Measurements from ENCODE around the gene GLIS1. TPM values are rescaled to one million over a fixed set of nuclear protein-coding genes. Genes with fewer than 3 reads are reported as not detected.

GLIS1 gene
- total RNA-seq, 1 donor from 2014 or later, result not detected

- DNase-seq (ENCODE audit: low spot score), result no peak
- no peak overlapping the region for H3K27ac Mint-ChIP-seq (ENCODE audit: unreplicated experiment)
- peaks cover 7% of the 10 kb centered on the region for H3K27me3 Mint-ChIP-seq (ENCODE audit: unreplicated experiment)
- no peaks in the 10 kb centered on the region for H3K4me1 Mint-ChIP-seq (ENCODE audit: unreplicated experiment)
- no peaks in the 10 kb centered on the region for H3K36me3 Mint-ChIP-seq (ENCODE audit: low read depth, unreplicated experiment)
- H3K4me3 Mint-ChIP-seq (ENCODE audit: unreplicated experiment), result no peak overlapping the region
- no peak for TF ChIP-seq CTCF (IDR thresholded peaks at IDR 0.05; ENCODE audit: unreplicated experiment)
- no peaks in the 10 kb centered on the region for H3K9me3 Mint-ChIP-seq (ENCODE audit: unreplicated experiment)
Measured at GRCh38 chr1:53503433-53504217, 235.3 kb downstream of the GLIS1 start.

- no peak for DNase-seq (ENCODE audit: low spot score)
- Mint-ChIP-seq H3K27me3 (ENCODE audit: unreplicated experiment) (peaks cover 7% of the 10 kb centered on the region), H3K27ac (ENCODE audit: unreplicated experiment) (no peak overlapping the region), H3K36me3 (ENCODE audit: low read depth, unreplicated experiment) (no peaks in the 10 kb centered on the region), H3K4me3 (ENCODE audit: unreplicated experiment) (no peak overlapping the region), H3K9me3 (ENCODE audit: unreplicated experiment) (no peaks in the 10 kb centered on the region), H3K4me1 (ENCODE audit: unreplicated experiment) (no peaks in the 10 kb centered on the region)
- TF ChIP-seq CTCF (IDR thresholded peaks at IDR 0.05; ENCODE audit: unreplicated experiment), result no peak
Measured at GRCh38 chr1:53502641-53503432, 236.1 kb downstream of the GLIS1 start.

- DNase-seq (ENCODE audit: low spot score), result no peak
- no peaks in the 10 kb centered on the region for H3K4me1 Mint-ChIP-seq (ENCODE audit: unreplicated experiment)
- no peaks in the 10 kb centered on the region for H3K9me3 Mint-ChIP-seq (ENCODE audit: unreplicated experiment)
- no peak for TF ChIP-seq CTCF (IDR thresholded peaks at IDR 0.05; ENCODE audit: unreplicated experiment)
- H3K4me3 Mint-ChIP-seq (ENCODE audit: unreplicated experiment), result no peak overlapping the region
- H3K27ac Mint-ChIP-seq (ENCODE audit: unreplicated experiment), result no peak overlapping the region
- H3K36me3 Mint-ChIP-seq (ENCODE audit: low read depth, unreplicated experiment), result no peaks in the 10 kb centered on the region
- peaks cover 7% of the 10 kb centered on the region for H3K27me3 Mint-ChIP-seq (ENCODE audit: unreplicated experiment)
Measured at GRCh38 chr1:53501065-53502005, 237.6 kb downstream of the GLIS1 start.

GRCh38 chr1:53500204-53501064, 238.5 kb downstream of the GLIS1 start:
- DNase-seq (ENCODE audit: low spot score), result no peak
- Mint-ChIP-seq H3K36me3 (ENCODE audit: low read depth, unreplicated experiment) (no peaks in the 10 kb centered on the region), H3K4me1 (ENCODE audit: unreplicated experiment) (no peaks in the 10 kb centered on the region), H3K27me3 (ENCODE audit: unreplicated experiment) (peaks cover 7% of the 10 kb centered on the region), H3K9me3 (ENCODE audit: unreplicated experiment) (no peaks in the 10 kb centered on the region), H3K27ac (ENCODE audit: unreplicated experiment) (no peak overlapping the region), H3K4me3 (ENCODE audit: unreplicated experiment) (no peak overlapping the region)
- TF ChIP-seq CTCF (IDR thresholded peaks at IDR 0.05; ENCODE audit: unreplicated experiment), result no peak
